Activated CD4-positive, CD25-positive, alpha-beta regulatory T cell treated with anti-CD3 and anti-CD28 coated beads, Interleukin-2, amount 50 U/mL, for 24 hours (primary cell): Measurements from ENCODE around the gene FABP2.
A peak's percentile ranks its signal among the peaks of the same experiment; 100 is the strongest.
"Not testable (repeated sequence)": the region's sequence is repeated elsewhere in the genome, so short reads cannot be mapped to it uniquely, and the experiment has no call there.

Experiments used
- ATAC-seq, 2 donors: fragments of 150-1000 bp; cut with Tn5 transposase; one replicate each; pipeline ENCODE4 v1.10.0; 2021; ENCODE audit warnings: mild to moderate bottlenecking in 1 of 2, moderate library complexity in 1 of 2

The FABP2 gene

GRCh38 chr4:119307606-119308005 is 14.3 kb downstream of the FABP2 start:
- no peak for ATAC-seq

DNA sequence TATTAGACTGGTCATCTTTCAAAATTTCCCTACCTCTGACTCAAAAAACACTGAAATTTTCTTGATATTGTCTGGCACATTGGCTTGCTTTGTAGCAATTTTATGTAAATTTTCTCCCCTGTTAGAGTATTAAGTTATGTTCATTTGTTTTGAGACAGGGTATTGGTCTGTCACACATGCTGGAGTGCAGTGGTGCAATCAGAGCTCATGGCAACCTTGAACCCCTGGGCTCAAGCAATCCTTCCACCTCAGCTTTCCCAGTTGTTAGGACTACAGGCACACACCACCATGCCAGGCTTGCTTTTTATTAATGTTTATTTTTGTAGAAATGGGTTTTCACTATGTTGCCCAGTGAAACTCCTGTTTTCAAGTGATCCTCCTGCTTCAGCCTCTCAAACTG is 17.5 kb downstream of the FABP2 start:
- ATAC-seq: no peak

- no peak for ATAC-seq
Measured at GRCh38 chr4:119303587-119304305, 18.2 kb downstream of the FABP2 start.

GRCh38 chr4:119302073-119302832 is 19.7 kb downstream of the FABP2 start:
- ATAC-seq: no peak

DNA sequence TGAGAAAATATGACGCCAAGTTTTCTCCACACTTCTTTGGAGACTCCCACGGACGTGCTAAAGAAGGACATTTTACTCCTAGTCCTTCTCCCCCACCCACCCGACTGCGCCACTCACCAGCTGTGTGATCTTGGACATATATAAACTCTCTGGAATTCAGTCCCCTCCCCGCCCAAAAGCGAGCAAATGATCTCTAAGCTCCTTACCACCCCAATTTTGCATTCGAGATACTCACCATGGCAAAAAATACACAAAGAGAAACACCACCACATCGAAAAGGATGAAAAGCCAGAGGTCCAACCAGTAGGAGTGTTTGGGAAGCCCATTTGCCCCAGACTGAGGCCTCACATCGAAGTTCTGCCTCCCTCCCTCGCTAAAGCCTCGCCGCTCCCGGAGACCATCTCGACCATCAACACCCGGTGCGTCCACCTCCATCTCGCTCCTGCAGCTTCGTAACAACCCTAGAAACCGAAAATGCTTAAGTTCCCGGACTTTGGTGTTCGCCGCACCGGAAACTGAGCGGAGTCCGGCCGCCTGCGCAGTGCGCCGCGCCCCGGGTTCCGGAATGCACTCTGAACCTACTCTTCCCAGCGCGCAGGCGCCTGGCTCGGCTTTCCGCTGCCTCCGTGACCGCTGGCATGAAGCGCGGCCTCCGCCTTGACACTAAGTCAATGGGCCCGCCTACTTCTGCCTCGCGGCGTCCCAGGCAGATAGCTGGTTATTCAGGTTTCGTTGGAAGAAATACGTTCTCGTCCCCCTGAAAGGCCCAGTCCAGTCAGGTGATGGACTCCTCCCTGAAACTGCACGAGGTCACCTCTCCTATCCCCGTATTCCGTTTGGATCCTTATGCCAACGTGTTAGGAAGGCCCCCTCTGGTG is 21.6 kb downstream of the FABP2 start:
- peak; percentile 98 for ATAC-seq

DNA sequence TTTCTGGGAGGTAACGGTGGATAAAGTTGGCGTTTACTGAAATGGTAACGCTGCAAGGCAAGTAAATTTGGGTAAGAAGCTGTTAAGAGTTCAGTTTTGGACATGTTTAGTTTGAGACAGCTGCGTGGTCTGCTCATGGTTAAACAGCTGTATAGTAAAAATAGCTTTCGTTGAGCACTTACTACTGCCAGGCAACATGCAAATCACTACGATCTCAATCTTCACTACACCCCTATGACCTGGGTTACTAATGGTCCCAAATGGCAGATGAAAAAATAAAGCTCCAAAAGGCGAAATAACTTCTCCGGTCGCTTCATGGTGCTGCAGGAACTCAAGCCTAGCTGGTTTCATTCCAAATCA is 22.2 kb downstream of the FABP2 start:
- ATAC-seq: no peak

DNA sequence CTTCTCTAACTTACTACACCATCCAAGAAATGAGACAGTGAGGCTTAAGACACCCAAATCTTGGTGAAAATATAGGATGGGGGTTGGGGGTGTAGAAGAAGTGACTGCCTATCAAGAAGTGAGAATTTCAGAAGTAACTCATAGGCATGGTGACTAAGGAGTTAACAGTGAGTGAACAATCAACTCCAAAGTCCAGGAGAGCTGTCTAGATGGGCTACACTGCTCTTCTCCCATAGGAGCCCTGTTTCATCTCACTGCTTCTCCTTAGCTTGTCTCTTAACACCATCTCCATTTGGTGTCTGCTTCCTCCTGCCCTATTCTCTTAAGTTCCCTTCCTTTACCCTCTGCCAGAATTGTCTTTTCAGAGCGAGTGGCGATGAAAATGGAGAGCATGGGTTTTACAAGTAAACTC is 22.7 kb downstream of the FABP2 start:
- no peak for ATAC-seq

GRCh38 chr4:119297795-119298194 is 24.1 kb downstream of the FABP2 start:
- no peak for ATAC-seq

DNA sequence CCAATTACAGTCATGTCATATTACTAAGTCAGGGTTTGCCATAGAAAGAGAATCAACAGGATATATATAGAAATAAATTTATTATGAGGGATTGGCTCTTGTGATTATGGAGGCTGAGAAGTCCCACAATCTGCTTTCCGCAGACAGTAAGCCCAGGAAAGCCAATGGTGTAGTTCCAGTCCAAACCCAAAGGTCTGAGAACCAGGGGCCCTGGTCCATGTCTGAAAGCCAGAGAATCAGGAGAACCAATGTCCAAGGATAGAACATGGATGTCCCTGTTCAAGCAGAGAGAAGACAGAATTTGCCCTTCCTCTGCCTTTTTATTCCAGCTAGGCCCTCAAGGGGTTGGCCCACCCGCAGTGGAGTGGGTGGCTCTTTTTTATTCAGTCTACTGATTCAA is 25.6 kb downstream of the FABP2 start:
- no peak for ATAC-seq

- ATAC-seq: no peak
Measured at GRCh38 chr4:119290598-119290997, 31.3 kb downstream of the FABP2 start.

- ATAC-seq: no peak
Measured at GRCh38 chr4:119289313-119289712, 32.6 kb downstream of the FABP2 start.

DNA sequence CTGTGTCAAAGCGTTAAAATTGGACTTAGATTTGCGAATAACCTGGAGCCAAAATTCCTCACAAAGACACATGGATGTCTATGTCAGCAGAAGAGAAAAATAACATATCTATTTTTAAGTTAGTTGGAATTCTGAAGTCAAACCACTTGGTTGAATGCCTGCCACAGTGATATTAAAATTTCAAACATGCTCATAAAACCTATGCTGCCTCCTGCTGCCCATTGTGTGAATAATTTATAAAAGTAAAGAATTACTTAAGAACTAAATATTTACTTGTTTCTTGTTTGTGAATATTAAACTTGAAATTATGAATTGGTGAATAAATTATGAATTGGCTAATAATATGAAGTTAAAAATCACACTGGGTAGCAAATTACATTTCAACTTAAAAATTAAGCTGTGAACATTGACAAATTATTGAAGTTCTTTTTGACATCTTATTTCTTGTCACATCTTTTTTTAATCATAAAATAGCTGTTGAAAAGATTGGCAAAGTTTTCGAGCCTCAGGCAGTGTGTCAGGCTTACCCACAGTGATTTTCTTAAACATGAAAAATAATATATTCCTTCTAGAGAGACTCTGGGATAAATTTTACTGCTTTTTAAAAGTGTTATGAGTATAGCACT is 35.4 kb downstream of the FABP2 start:
- no peak for ATAC-seq

GRCh38 chr4:119284876-119285780 is 36.8 kb downstream of the FABP2 start:
- no peak for ATAC-seq

DNA sequence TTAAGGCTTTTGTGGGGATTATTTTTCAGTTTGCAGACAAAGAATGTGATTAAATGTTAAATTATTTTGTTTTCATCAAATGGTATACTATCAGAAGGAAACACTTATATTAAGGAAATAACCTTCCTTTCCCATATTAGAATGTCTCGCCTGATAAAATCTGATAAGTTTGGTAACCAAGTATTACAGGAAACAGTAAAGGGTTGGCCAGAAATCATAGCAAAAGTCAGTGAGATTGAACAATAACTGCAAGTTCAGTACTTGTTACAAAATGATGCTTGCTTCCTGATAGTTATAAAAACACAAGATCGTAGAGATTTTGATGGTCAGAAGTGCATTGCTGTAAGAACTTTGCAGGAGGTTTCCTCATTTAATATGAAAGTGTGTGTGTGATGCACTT is 40.5 kb downstream of the FABP2 start:
- ATAC-seq: no peak

- not testable (repeated sequence) for ATAC-seq
Measured at GRCh38 chr4:119279945-119280344, 42.0 kb downstream of the FABP2 start.

GRCh38 chr4:119279541-119279940 is 42.4 kb downstream of the FABP2 start:
- not testable (repeated sequence) for ATAC-seq

DNA sequence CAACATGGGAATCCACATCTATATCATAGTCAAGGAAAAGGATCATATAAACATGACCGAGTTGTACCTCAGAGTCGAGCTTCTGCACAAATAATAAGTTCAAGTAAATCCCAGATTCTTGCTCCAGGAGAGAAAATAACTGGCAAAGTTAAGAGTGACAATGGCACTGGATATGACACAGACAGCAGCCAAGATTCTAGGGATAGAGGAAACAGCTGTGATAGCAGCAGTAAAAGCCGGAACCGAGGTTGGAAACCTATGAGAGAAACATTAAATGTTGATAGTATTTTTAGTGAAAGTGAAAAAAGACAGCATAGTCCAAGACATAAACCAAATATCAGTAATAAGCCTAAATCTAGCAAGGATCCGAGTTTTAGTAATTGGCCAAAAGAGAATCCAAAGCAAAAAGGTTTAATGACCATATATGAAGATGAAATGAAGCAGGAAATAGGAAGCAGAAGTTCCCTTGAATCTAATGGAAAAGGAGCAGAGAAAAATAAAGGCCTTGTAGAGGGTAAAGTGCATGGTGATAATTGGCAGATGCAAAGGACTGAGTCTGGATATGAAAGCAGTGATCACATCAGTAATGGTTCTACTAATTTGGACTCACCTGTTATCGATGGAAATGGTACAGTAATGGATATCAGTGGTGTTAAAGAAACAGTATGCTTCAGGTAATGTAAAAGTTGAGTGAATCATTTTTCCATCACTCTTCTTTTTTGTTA is 50.4 kb downstream of the FABP2 start:
- ATAC-seq: no peak

GRCh38 chr4:119268466-119268865 is 53.5 kb downstream of the FABP2 start:
- no peak for ATAC-seq
